ENCODE measurements around the gene ASPG.

- no peak for TF ChIP-seq POLR2A (IDR thresholded peaks at IDR 0.05; ENCODE audit: low read depth, low read length)
- TF ChIP-seq TAF1 (IDR thresholded peaks at IDR 0.05; ENCODE audit: borderline replicate concordance, low read depth, low read length), result no peak
Measured at GRCh38 chr14:104098272-104099095, 13.0 kb downstream of the ASPG start.
